GM18951 (cell line): Measurements from ENCODE around the gene RDH5.

Experiments
- POLR2A ChIP-seq: IDR thresholded peaks from 4 replicates; pipeline ENCODE4 v1.6.1; 2011; ENCODE audit warnings: mild to moderate bottlenecking; ENCODE audit not compliant: insufficient read length, insufficient read depth; ENCODE audit errors: extremely low read depth
- in situ Hi-C: fragments of 300-500 bp; cut with MboI; formaldehyde crosslinking; loops from one replicate; pipeline ENCODE4 v1.12.0; 2022; ENCODE audit warnings: low sequenced_read_pairs, mixed read lengths, inconsistent platforms; ENCODE audit not compliant: unreplicated experiment

The RDH5 gene

GRCh38 chr12:55688716-55689655 is 31.2 kb upstream of the RDH5 start:
- in situ Hi-C loops, result no loop called here

GRCh38 chr12:55692631-55693322 is 27.4 kb upstream of the RDH5 start:
- no peak for TF ChIP-seq POLR2A
- in situ Hi-C loops, result no loop called here

More at GRCh38 chr12:55688716-55689655, 31.2 kb upstream of the RDH5 start:
- no peak for TF ChIP-seq POLR2A

- in situ Hi-C loops, result no loop called here
These were observed 26.6 kb upstream of the RDH5 start for GRCh38 chr12:55693323-55694187.

GRCh38 chr12:55694188-55694515 is 26.0 kb upstream of the RDH5 start:
- TF ChIP-seq POLR2A, result no peak

More at GRCh38 chr12:55693323-55694187, 26.6 kb upstream of the RDH5 start:
- no peak for TF ChIP-seq POLR2A

GRCh38 chr12:55694651-55695050 is 25.5 kb upstream of the RDH5 start:
- TF ChIP-seq POLR2A, result no peak
- in situ Hi-C loops, result no loop called here

More at GRCh38 chr12:55694188-55694515, 26.0 kb upstream of the RDH5 start:
- in situ Hi-C loops, result no loop called here

GRCh38 chr12:55695349-55695748 is 24.8 kb upstream of the RDH5 start:
- in situ Hi-C loops, result no loop called here
- TF ChIP-seq POLR2A, result no peak

GRCh38 chr12:55696141-55696540 is 24.1 kb upstream of the RDH5 start:
- in situ Hi-C loops, result no loop called here
- no peak for TF ChIP-seq POLR2A

- TF ChIP-seq POLR2A, result no peak
- in situ Hi-C loops, result no loop called here
These were observed 23.3 kb upstream of the RDH5 start for GRCh38 chr12:55696796-55697462.

- in situ Hi-C loops, result no loop called here
- TF ChIP-seq POLR2A, result no peak
These were observed 22.5 kb upstream of the RDH5 start for GRCh38 chr12:55697686-55698085.

- TF ChIP-seq POLR2A, result no peak
- in situ Hi-C loops, result no loop called here
These were observed 21.8 kb upstream of the RDH5 start for GRCh38 chr12:55698241-55698955.

- TF ChIP-seq POLR2A, result no peak
- in situ Hi-C loops, result no loop called here
These were observed 21.2 kb upstream of the RDH5 start for GRCh38 chr12:55698965-55699364.
